Pancreas (tissue), 10 donors: ENCODE measurements around the gene WDCP. TPM values are rescaled to one million over a fixed set of nuclear protein-coding genes. Genes with fewer than 3 reads are reported as not detected.
"Not testable (repeated sequence)": the region's sequence is repeated elsewhere in the genome, so short reads cannot be mapped to it uniquely, and the experiment has no call there.

Experiments
- ATAC-seq, 4 donors: fragments of 200-7000 bp; cut with Tn5 transposase; one replicate each; pipeline versions ENCODE4 v1.8.0 to v1.9.1; 2020; ENCODE audit warnings: mild to moderate bottlenecking in 4 of 4, moderate library complexity in 4 of 4
- DNase-seq, 6 donors: peaks; one replicate each; pipeline ENCODE4 v3.0.0-alpha.2; 2020
- FAIRE-seq: peaks from 2 replicates; lab custom pipeline; 2012; peaks lifted over from hg19 to GRCh38; lab: Jason Lieb, UNC
- H3K27ac ChIP-seq, 4 donors: fragments of 200-600 bp; sonication (generic); 1 replicate in 3 of 4; 2 replicates in 1 of 4; pipeline versions ENCODE4 v1.5.0 to v1.8.0; 2020
- H3K27me3 ChIP-seq, 4 donors: fragments of 200-600 bp; one replicate each; pipeline ENCODE4 v1.8.0; 2021
- H3K36me3 ChIP-seq, 3 donors: fragments of 200-600 bp; sonication (generic) in 1 of 3; one replicate each; pipeline versions ENCODE4 v1.5.0 to v1.8.0; 2020 to 2021
- H3K4me1 ChIP-seq, 3 donors: fragments of 200-600 bp; one replicate each; pipeline ENCODE4 v1.8.0; 2021
- H3K4me3 ChIP-seq, 4 donors: fragments of 200-600 bp; sonication (generic) in 2 of 4; one replicate each; pipeline versions ENCODE4 v1.5.0 to v1.8.0; 2020 to 2021
- H3K9me3 ChIP-seq, 4 donors: fragments of 200-600 bp; one replicate each; pipeline ENCODE4 v1.8.0; 2021
- WGBS, 2 donors: extraction: QIAGEN DNeasy Blood & Tissue Kit; methylation state at CpG; one replicate each; pipeline ENCODE4 v1.1.7; 2013; 5-methylcytosine and 5-hydroxymethylcytosine counted together
- intact Hi-C, 3 donors: fragments of 100-400 bp; cut with DNase I; formaldehyde crosslinking; loops; one replicate each; pipeline versions ENCODE4 v1.11.1 to v1.14.2; 2022
- polyA plus RNA-seq, 2 donors: library from polyadenylated mRNA; stranded (reverse); fragments of 200-250 nt; gene quantifications; one replicate each; pipeline ENCODE4 v1.2.3, GENCODE V29; 2013
- total RNA-seq, 6 donors: library from RNA; stranded (reverse); fragmentation: NEBNext Ultra II Directional in 4 of 6; extraction: Animal tissue kit (Norgen Biotek cat#: 25700) in 4 of 6; gene quantifications; one replicate each; pipeline versions ENCODE4 v1.2.1 to v1.2.4, GENCODE V29; 2021 to 2023
- TF ChIP-seq, protein P1 (sequence below), 4 donors: fragments of 200-600 bp; sonication (generic) in 3 of 4; IDR thresholded peaks; one replicate each; pipeline versions ENCODE4 v1.5.0 to v1.8.0; 2021; ENCODE audit warnings: antibody characterized with exemption in 4 of 4
- donor health status: healthy with polysubstance abuse.
- donor health status: DM: no; HTN: no; CAD: no; lungs with moderate emphysema.
- donor health status: DM: no; HTN: no; CAD: no.
- donor health status: control.
- donor health status: control.
- donor health status: Bipolar disorder and iron deficiency.
- donor health status: DM: yes; HTN: yes; CAD: no.
- donor health status: DM: no; HTN: no; CAD: no.
- donor health status: DM: no; HTN: no; CAD: no.
- donor health status: DM: yes; HTN: yes; CAD: no.

WDCP gene
- total and polyA plus RNA-seq, 8 donors = 0.84 to 8.5 (median 2.8) TPM

DNA sequence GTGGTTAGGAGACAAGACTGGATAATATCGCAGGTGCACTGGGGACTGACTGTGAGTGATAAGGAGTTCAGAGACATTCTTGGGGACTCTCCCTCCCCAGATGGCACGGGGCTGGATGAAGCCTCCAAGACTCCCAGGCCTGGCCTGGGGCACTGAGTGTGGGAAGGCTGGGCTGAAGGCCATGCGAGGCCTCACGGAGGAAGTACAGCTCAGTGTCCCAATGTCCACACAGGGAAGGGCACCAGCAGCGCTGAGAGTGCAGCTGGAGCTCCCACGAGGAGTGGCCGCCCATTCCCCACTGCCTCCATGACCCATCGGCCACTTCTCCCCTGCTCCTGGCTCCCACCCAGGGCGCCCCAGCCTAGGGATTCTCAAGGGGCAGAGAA is 30.8 kb downstream of the WDCP start:
- Histone ChIP-seq H3K27ac (no peak overlapping the region), H3K27me3 (no peaks in the 10 kb centered on the region), H3K4me1 (no peaks in the 10 kb centered on the region), H3K36me3 (no peaks in the 10 kb centered on the region), H3K4me3 (no peak overlapping the region), H3K9me3 (no peaks in the 10 kb centered on the region)
- WGBS, 2 donors = 66 to 72% methylated on average over 9 of the region's 9 CpGs
- TF ChIP-seq, protein P1, sequence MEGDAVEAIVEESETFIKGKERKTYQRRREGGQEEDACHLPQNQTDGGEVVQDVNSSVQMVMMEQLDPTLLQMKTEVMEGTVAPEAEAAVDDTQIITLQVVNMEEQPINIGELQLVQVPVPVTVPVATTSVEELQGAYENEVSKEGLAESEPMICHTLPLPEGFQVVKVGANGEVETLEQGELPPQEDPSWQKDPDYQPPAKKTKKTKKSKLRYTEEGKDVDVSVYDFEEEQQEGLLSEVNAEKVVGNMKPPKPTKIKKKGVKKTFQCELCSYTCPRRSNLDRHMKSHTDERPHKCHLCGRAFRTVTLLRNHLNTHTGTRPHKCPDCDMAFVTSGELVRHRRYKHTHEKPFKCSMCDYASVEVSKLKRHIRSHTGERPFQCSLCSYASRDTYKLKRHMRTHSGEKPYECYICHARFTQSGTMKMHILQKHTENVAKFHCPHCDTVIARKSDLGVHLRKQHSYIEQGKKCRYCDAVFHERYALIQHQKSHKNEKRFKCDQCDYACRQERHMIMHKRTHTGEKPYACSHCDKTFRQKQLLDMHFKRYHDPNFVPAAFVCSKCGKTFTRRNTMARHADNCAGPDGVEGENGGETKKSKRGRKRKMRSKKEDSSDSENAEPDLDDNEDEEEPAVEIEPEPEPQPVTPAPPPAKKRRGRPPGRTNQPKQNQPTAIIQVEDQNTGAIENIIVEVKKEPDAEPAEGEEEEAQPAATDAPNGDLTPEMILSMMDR (IDR thresholded peaks at IDR 0.05) = no peak
- FAIRE-seq (no peak), DNase-seq (no peak), ATAC-seq (no peak)
- intact Hi-C loops = no loop called here

- no peak for FAIRE-seq
- Histone ChIP-seq H3K9me3 (no peaks in the 10 kb centered on the region), H3K4me3 (no peak overlapping the region), H3K4me1 (no peaks in the 10 kb centered on the region), H3K36me3 (no peaks in the 10 kb centered on the region), H3K27me3 (no peaks in the 10 kb centered on the region), H3K27ac (no peak overlapping the region)
- ATAC-seq = peak in 2 of 4 donors; percentile 14 to 49
- intact Hi-C loops = no loop called here
- no peak for DNase-seq
- TF ChIP-seq, protein P1 (IDR thresholded peaks at IDR 0.05) = no peak
- WGBS, 2 donors = 70 to 74% methylated on average over 11 of the region's 11 CpGs
Observed at GRCh38 chr2:24015562-24016375, 31.4 kb downstream of the WDCP start.

- not testable (repeated sequence) for H3K27ac ChIP-seq, FAIRE-seq
Observed at GRCh38 chr2:24014902-24015301, 32.3 kb downstream of the WDCP start.

DNA sequence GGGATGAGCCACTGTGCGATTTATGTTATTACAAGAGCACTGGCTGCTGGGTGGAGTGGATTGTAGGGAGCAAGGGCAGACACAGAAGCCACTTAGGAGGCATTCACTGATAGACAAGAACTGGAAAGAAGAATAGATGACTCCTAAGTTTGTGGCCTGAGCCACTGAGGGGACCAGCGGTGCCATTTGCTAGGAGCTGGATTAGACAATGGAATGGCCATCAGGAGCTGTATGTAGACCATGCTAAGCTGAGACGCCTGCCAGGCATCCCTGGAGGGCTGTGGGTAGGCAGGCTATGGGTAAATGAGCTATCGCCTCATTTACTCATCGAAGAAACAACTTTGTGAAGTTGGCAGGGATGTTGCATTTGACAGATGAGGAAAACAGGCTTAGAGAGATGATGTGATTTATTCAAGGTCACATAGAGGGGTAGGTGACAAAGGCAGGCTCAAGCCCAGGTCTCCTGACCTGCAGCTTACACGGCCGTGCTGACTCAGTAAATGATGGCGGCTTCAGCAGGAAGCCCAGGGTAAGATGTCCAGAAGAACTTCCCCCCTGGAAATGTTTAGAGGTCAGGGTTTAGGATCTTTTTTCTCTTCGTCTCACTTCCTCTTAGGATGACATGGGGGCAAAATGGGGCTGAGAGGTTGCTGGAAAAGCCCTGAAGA is 34.5 kb downstream of the WDCP start:
- WGBS, 2 donors = 63 to 72% methylated on average over 9 of the region's 9 CpGs
- intact Hi-C loops = no loop called here
- Histone ChIP-seq H3K27me3 (peaks cover 0 to 13% (median 0%) of the 10 kb centered on the region in 4 donors), H3K4me3 (no peak overlapping the region), H3K4me1 (peaks cover 0 to 7% (median 0%) of the 10 kb centered on the region in 3 donors), H3K27ac (no peak overlapping the region), H3K9me3 (no peaks in the 10 kb centered on the region), H3K36me3 (no peaks in the 10 kb centered on the region)
- ATAC-seq = no peak
- TF ChIP-seq, protein P1 (IDR thresholded peaks at IDR 0.05) = no peak
- no peak for DNase-seq
- no peak for FAIRE-seq

More at GRCh38 chr2:24014902-24015301, 32.3 kb downstream of the WDCP start:
- DNase-seq, H3K4me3 ChIP-seq, H3K27me3 ChIP-seq, intact Hi-C loops, H3K36me3 ChIP-seq, ATAC-seq, H3K4me1 ChIP-seq, H3K9me3 ChIP-seq: not testable (repeated sequence)
- whole genome bisulfite sequencing, 2 donors = 79 to 84% methylated on average over 6 of the region's 6 CpGs

GRCh38 chr2:24011250-24012104 is 35.7 kb downstream of the WDCP start:
- TF ChIP-seq, protein P1 (IDR thresholded peaks at IDR 0.05) = no peak
- Histone ChIP-seq H3K27ac (no peak overlapping the region), H3K4me3 (no peak overlapping the region), H3K27me3 (peaks cover 0 to 13% (median 0%) of the 10 kb centered on the region in 4 donors), H3K4me1 (peaks cover 0 to 7% (median 0%) of the 10 kb centered on the region in 3 donors), H3K36me3 (no peaks in the 10 kb centered on the region), H3K9me3 (no peaks in the 10 kb centered on the region)
- no peak for FAIRE-seq
- 63 to 79% methylated on average over 7 of the region's 7 CpGs for WGBS, 2 donors
- DNase-seq = no peak
- ATAC-seq = no peak
- intact Hi-C loops = no loop called here
